Pancreas (tissue), 10 donors: ENCODE measurements around the gene NXPE3. TPM values are rescaled to one million over a fixed set of nuclear protein-coding genes. Genes with fewer than 3 reads are reported as not detected.

ENCODE experiments used
- ATAC-seq, 4 donors: fragments of 200-7000 bp; cut with Tn5 transposase; one replicate each; pipeline versions ENCODE4 v1.8.0 to v1.9.1; 2020; ENCODE audit warnings: mild to moderate bottlenecking in 4 of 4, moderate library complexity in 4 of 4
- DNase-seq, 6 donors: peaks; one replicate each; pipeline ENCODE4 v3.0.0-alpha.2; 2020
- FAIRE-seq: peaks from 2 replicates; lab custom pipeline; 2012; peaks lifted over from hg19 to GRCh38; lab: Jason Lieb, UNC
- H3K27ac ChIP-seq, 4 donors: fragments of 200-600 bp; sonication (generic); 1 replicate in 3 of 4; 2 replicates in 1 of 4; pipeline versions ENCODE4 v1.5.0 to v1.8.0; 2020
- H3K27me3 ChIP-seq, 4 donors: fragments of 200-600 bp; one replicate each; pipeline ENCODE4 v1.8.0; 2021
- H3K36me3 ChIP-seq, 3 donors: fragments of 200-600 bp; sonication (generic) in 1 of 3; one replicate each; pipeline versions ENCODE4 v1.5.0 to v1.8.0; 2020 to 2021
- H3K4me1 ChIP-seq, 3 donors: fragments of 200-600 bp; one replicate each; pipeline ENCODE4 v1.8.0; 2021
- H3K4me3 ChIP-seq, 4 donors: fragments of 200-600 bp; sonication (generic) in 2 of 4; one replicate each; pipeline versions ENCODE4 v1.5.0 to v1.8.0; 2020 to 2021
- H3K9me3 ChIP-seq, 4 donors: fragments of 200-600 bp; one replicate each; pipeline ENCODE4 v1.8.0; 2021
- WGBS, 2 donors: extraction: QIAGEN DNeasy Blood & Tissue Kit; methylation state at CpG; one replicate each; pipeline ENCODE4 v1.1.7; 2013; 5-methylcytosine and 5-hydroxymethylcytosine counted together
- intact Hi-C, 3 donors: fragments of 100-400 bp; cut with DNase I; formaldehyde crosslinking; loops; one replicate each; pipeline versions ENCODE4 v1.11.1 to v1.14.2; 2022
- polyA plus RNA-seq, 2 donors: library from polyadenylated mRNA; stranded (reverse); fragments of 200-250 nt; gene quantifications; one replicate each; pipeline ENCODE4 v1.2.3, GENCODE V29; 2013
- total RNA-seq, 6 donors: library from RNA; stranded (reverse); fragmentation: NEBNext Ultra II Directional in 4 of 6; extraction: Animal tissue kit (Norgen Biotek cat#: 25700) in 4 of 6; gene quantifications; one replicate each; pipeline versions ENCODE4 v1.2.1 to v1.2.4, GENCODE V29; 2021 to 2023
- TF ChIP-seq, protein P1 (sequence below), 4 donors: fragments of 200-600 bp; sonication (generic) in 3 of 4; IDR thresholded peaks; one replicate each; pipeline versions ENCODE4 v1.5.0 to v1.8.0; 2021; ENCODE audit warnings: antibody characterized with exemption in 4 of 4
- donor health status: healthy with polysubstance abuse.
- donor health status: DM: no; HTN: no; CAD: no; lungs with moderate emphysema.
- donor health status: DM: no; HTN: no; CAD: no.
- donor health status: control.
- donor health status: control.
- donor health status: Bipolar disorder and iron deficiency.
- donor health status: DM: yes; HTN: yes; CAD: no.
- donor health status: DM: no; HTN: no; CAD: no.
- donor health status: DM: no; HTN: no; CAD: no.
- donor health status: DM: yes; HTN: yes; CAD: no.

NXPE3 gene
- total and polyA plus RNA-seq, 8 donors, result 1.4 to 4.3 (median 2.4) TPM

GRCh38 chr3:101829874-101830273, 50.9 kb downstream of the NXPE3 start:
- Histone ChIP-seq H3K27me3 (no peaks in the 10 kb centered on the region), H3K9me3 (no peaks in the 10 kb centered on the region), H3K4me1 (peaks cover 11 to 38% (median 14%) of the 10 kb centered on the region in 3 donors), H3K4me3 (no peak overlapping the region), H3K36me3 (no peaks in the 10 kb centered on the region), H3K27ac (no peak overlapping the region)
- TF ChIP-seq, protein P1, sequence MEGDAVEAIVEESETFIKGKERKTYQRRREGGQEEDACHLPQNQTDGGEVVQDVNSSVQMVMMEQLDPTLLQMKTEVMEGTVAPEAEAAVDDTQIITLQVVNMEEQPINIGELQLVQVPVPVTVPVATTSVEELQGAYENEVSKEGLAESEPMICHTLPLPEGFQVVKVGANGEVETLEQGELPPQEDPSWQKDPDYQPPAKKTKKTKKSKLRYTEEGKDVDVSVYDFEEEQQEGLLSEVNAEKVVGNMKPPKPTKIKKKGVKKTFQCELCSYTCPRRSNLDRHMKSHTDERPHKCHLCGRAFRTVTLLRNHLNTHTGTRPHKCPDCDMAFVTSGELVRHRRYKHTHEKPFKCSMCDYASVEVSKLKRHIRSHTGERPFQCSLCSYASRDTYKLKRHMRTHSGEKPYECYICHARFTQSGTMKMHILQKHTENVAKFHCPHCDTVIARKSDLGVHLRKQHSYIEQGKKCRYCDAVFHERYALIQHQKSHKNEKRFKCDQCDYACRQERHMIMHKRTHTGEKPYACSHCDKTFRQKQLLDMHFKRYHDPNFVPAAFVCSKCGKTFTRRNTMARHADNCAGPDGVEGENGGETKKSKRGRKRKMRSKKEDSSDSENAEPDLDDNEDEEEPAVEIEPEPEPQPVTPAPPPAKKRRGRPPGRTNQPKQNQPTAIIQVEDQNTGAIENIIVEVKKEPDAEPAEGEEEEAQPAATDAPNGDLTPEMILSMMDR (IDR thresholded peaks at IDR 0.05), result no peak
- intact Hi-C loops, result no loop called here
- WGBS, 2 donors, result 48 to 50% methylated on average over 2 of the region's 2 CpGs
- DNase-seq (no peak), ATAC-seq (no peak), FAIRE-seq (no peak)

- DNase-seq, result no peak
- Histone ChIP-seq H3K9me3 (no peaks in the 10 kb centered on the region), H3K27me3 (no peaks in the 10 kb centered on the region), H3K36me3 (no peaks in the 10 kb centered on the region), H3K4me1 (peaks cover 6 to 20% (median 20%) of the 10 kb centered on the region in 3 donors), H3K27ac (peak overlapping the region in 1 of 4 donors; percentile 23), H3K4me3 (no peak overlapping the region)
- intact Hi-C loops, result no loop called here
- TF ChIP-seq, protein P1 (IDR thresholded peaks at IDR 0.05), result no peak
- WGBS, 2 donors, result 14 to 19% methylated on average over 2 of the region's 2 CpGs
- ATAC-seq, result peak in 1 of 4 donors; percentile 49
- FAIRE-seq, result no peak
Observed at GRCh38 chr3:101833446-101833974, 54.5 kb downstream of the NXPE3 start.

DNA sequence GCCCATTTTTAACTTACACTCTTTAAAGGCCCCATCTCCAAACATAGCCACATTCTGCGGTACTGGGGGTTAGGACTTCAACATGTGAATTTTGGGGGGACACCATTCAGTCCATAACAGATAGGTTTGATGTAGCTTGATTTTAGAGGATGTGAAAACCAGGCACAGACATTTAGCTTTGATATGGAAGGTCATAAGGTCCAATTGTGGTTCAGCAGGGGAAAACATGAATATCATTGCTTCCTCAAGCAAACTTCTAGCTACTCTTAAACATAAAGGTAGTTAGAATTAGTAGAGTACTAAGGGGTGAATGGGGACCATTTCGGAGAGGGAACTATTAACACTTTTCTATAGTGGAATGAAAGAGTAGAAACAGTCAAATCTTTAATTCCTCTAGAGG, 56.7 kb downstream of the NXPE3 start:
- Histone ChIP-seq H3K27ac (no peak overlapping the region), H3K27me3 (no peaks in the 10 kb centered on the region), H3K36me3 (no peaks in the 10 kb centered on the region), H3K9me3 (no peaks in the 10 kb centered on the region), H3K4me3 (no peak overlapping the region), H3K4me1 (peaks cover 6 to 20% (median 7%) of the 10 kb centered on the region in 3 donors)
- TF ChIP-seq, protein P1 (IDR thresholded peaks at IDR 0.05), result no peak
- FAIRE-seq (no peak), ATAC-seq (no peak), DNase-seq (no peak)
- intact Hi-C loops, result no loop called here
- 96 to 97% methylated on average over 2 of the region's 2 CpGs for WGBS, 2 donors

DNA sequence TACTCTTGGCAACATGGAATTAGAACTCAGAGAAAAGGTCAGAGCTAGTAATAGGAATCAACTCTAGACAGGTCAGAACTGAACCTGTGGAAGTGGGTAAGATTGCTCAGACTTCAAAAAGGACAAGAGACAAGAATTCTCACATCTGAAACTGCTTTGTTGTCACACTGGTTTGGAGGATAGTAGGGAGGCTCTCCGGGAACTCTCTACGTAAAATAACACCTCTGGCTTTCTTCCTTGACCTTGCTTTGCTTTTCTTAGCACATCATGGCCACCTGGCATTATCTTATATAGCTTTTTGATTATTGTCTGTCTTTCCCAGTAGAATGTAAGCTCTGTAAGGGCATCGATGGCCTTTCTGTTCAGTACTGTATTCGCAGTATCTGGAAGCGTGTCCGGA, 57.1 kb downstream of the NXPE3 start:
- Histone ChIP-seq H3K9me3 (no peaks in the 10 kb centered on the region), H3K36me3 (no peaks in the 10 kb centered on the region), H3K27me3 (no peaks in the 10 kb centered on the region), H3K4me3 (no peak overlapping the region), H3K4me1 (peaks cover 6 to 20% (median 7%) of the 10 kb centered on the region in 3 donors), H3K27ac (no peak overlapping the region)
- intact Hi-C loops, result no loop called here
- TF ChIP-seq, protein P1 (IDR thresholded peaks at IDR 0.05), result no peak
- DNase-seq (no peak), ATAC-seq (no peak), FAIRE-seq (no peak)
- 92 to 93% methylated on average over 6 of the region's 6 CpGs for WGBS, 2 donors
